HG03097 (cell line): ENCODE data around the gene GPR155.
"Not testable (repeated sequence)": the region's sequence is repeated elsewhere in the genome, so short reads cannot be mapped to it uniquely, and the experiment has no call there.

Experiments used
- ATAC-seq: cut with Tn5 transposase; IDR thresholded peaks from one replicate; pipeline ENCODE4 v1.9.1; 2021; ENCODE audit not compliant: unreplicated experiment, low FRiP score

Gene GPR155

DNA sequence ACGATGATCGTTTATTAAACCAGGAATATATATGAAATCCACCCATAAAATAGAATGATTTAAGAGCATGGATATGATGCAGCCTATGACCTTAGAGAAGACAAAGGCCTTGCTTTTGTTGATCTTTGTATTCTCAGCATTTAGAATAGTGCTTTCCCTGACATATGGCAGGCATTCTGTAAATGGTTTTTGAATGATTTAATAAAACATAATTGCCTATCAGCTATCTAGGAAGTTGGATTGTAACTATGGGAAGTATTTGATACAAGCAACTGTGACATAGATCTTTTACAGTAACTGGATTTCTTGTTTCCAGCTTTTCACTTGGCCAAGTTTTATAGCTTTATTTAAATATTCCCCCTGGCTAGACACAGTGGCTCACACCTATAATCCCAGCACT is 5.1 kb upstream of the GPR155 start:
- no peak for ATAC-seq

DNA sequence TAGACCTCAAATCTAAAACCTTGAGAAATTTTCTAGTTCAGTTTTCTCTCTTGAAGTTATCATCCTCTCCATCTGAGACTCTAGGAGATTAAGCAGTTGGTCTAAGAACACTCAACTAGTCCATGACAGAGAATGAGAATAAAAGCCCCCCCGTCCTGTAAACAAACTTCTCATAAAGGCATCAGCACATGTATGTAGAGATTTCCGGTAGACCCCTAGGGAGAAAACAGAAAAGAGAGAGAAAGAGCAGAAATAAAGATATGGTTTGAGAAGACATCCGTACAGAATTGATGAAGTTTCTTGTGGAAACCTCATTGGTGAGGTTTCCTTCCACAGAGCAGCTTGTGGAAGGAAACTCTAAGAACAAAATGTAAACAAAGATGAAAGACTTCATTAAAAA is 3.2 kb upstream of the GPR155 start:
- ATAC-seq: no peak

DNA sequence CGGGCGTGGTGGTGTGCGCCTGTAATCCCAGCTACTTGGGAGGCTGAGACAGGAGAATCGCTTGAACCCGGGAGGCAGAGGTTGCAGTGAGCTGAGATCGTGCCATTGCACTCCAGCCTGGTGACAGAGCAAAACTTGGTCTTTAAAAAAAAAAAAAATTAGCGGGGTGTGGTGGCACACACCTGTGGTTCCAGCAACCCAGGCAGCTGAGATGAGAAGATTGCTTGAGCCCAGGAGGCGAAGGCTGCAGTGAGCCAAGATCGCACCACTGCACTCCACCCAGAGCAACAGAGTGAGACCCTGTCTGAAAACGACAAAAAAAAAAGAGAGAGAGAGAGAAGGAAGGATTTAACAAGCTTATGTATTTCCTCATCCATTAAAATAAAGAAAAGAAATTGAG is 2.7 kb upstream of the GPR155 start:
- ATAC-seq: not testable (repeated sequence)

DNA sequence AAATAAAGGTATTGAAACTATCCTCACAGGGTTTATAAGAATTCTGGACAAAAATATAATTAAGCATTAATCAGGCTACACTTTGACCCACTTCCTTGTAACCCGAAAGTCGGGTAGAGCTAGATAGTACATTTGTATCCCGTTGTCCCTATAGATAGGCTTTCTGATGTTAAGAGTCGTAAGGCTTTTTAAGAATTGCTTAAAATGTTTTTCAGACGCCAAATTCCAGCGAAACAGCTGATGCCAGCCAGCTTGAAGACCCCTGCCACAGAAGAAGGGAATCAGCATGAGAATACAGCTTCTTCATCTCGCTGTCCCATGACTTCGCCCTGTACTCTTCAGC is 962 bp upstream of the GPR155 start:
- ATAC-seq: no peak

DNA sequence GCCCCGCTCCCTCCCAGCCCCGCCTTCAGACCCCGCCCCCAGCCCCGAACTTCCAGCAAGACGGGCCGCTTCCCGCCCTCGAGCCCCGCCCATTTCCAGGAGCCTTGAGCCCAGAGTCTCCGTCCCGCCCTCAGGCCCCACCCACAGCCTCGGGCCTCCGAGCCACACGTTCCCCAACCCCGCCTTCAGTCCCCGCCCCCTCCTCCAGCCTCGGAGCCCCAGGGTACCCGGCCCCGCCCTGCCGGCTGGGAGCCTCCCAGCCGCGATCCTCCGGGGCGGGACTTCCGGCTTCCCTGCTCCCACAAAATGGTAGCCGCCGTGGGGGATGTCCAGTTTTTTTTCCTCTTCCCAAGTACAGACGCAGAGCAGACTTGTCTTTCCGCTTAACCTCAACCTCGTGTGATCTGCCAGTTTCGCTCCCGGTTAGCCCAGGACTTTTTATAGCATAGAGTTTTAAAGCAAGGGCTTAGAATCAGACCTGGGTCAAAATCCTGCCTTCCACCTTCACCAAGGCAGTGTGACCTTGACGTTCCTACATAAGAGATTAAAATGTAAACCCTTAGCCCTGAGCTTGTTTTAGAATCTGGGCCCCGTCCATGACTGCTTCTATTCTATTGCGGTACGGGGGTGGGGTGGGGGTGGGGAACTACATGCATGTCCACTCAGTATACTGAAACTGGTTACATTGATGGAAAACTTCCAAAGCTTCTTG is 435 bp upstream of the GPR155 start:
- ATAC-seq: peak; percentile 72

DNA sequence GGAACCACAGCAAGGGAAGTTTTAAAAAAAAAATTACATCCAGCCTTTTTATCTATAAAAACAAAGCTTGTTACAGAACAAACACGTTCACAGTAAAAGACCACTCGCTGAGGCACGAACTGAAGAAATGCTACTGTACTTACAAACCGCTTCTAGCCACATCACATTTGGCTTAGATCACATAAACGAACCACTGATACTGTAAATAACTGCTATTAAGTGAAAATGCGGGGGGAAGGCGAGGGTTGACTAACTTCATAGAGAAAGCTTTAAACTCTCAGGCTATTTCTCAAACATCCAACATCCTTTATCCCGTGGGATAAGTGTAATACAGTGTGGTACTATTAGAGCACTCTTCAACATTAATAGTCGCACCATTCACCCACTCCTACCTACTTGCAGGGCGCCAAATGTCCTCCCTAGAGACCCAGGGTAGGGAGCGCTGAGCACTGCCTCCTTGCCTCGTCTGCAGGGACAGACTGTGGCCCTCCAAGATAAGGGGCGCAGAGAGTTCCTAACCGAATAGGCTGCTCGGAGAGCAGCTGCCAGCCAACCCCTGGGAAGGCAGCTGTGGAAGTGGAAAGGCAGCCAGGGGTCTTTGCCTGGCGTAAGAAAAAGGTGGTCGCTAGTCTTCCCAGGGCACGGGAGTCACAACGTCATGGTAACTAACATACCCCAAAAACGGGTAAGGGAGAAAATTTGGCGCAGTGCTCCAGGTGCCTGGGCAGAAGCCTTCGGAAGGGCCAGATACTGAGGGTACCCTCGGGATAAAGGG is 854 bp downstream of the GPR155 start:
- ATAC-seq: no peak

DNA sequence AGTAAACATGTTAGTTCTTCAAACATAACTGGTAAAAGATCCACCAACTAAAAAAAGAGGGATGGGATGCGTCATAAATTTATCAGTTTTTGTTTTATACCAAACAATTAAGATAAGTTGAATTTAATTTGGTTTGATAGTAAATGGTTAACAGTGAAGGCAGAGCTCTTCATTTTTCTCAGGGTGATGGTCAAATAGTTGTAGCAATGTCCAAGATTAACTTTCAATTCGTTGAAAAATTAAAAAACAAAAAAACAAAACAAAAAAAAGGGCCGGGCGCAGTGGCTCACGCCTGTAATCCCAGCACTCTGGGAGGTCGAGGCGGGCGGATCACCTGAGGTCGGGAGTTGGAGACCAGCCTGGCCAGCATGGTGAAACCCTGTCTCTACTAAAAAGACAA is 1.8 kb downstream of the GPR155 start:
- ATAC-seq: not testable (repeated sequence)

DNA sequence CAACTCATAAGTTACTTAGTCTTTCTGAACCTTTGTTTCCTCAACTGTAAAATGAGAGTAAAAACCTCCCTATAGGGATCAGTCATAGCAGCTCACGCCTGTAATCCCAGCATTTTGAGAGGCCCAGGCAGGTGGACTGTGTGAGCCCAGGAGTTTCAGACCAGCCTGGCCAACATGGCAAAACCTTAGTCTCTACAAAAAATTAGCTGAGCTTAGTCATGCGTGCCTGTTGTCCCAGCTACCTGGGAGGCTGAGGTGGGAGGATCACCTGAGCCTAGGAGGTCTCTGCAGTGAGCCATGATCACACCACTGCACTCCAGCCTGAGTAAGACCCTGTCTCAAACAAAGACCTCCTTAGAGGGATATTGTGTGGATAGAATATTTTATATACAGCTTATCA is 2.3 kb downstream of the GPR155 start:
- ATAC-seq: no peak

DNA sequence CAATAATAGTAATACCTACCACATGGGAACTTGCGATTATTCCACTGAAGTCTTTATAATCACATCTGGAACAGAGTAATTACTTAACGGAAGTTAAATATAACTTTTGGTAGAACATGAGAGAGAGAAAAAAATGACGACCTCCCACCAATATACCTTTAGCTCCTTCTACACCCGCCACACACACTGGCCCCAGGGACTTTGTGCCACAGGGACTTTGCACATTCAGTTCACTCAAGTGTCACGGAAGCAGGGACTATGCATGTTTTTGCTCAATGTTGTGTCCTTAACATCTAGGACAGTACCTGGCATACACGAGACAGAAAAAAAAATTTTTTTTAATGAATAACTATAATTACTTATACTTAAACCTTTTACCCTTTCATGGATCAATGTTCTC is 4.0 kb downstream of the GPR155 start:
- ATAC-seq: no peak

DNA sequence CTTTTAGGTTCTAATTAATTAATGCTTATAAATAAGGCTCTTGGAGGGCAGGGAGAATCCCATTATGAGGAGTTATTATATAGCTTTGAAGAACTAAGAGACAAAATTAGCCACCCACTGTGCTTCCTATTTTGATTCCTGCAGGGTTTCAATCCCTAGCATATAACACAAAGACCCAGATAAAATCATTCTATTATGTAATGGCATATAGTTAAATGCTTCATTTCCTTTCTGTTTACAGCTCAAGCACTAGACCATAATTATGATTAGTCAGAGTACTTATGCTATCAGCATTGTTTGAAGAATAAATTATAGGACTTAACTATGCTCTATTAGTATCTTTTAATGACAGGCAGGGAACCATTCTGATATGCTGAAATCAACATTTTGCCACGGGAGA is 9.1 kb downstream of the GPR155 start:
- ATAC-seq: no peak

DNA sequence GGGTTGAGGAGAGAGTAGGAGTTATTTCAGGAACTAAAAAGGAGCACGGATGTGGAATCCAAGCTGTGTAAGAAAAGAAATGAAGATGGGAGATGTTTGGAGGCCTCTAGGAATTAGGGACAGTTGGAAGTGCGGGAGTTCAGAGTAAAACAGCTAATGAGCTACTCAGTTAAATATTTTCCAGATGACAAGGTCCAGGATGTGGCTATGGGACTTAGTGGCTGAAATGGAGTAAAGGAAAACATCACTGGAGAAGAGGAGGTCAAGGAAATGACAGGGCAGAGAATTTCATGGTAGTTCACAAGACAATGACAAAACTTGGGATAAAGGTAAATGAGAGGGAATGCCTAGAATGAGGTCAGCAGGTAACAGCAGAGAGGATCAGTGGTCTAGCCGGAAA is 13.0 kb downstream of the GPR155 start:
- no peak for ATAC-seq

DNA sequence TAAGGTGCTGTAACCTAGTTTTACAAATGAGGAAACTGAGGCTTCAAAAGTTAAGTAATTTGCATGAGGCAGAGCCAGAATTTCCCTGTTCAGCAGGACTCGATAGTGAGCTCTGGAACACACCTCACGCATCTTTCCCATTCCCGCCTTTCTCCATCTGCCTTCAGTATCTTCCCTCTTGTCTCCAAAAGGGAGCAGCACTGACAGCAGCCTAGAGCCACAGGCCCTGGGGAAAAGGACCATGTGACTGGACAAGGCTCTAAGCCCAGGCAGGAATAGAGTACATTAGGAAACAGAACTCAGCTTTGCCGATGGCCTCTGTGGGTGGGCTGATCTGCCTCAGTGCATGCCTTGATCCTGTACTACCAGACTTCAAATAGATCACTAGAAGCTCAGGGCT is 21.5 kb downstream of the GPR155 start:
- no peak for ATAC-seq

DNA sequence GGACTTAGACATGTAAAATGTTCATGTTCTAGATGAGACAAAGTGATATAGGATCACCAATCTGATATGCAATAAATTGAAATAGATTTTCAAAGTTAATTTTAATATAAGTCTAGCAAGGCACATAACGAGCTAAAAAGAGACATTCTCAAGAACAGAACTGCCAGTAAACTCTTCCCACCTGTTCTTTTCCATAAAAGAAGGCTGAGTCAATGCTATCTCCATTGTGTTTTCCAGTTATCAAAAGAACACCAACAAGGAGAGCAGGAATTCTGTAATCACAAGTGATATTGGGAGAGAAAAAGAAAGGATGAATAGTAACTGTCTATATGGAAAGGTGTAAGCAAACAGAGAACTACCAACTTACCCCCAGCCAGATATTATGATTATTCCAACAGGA is 25.6 kb downstream of the GPR155 start:
- ATAC-seq: no peak

DNA sequence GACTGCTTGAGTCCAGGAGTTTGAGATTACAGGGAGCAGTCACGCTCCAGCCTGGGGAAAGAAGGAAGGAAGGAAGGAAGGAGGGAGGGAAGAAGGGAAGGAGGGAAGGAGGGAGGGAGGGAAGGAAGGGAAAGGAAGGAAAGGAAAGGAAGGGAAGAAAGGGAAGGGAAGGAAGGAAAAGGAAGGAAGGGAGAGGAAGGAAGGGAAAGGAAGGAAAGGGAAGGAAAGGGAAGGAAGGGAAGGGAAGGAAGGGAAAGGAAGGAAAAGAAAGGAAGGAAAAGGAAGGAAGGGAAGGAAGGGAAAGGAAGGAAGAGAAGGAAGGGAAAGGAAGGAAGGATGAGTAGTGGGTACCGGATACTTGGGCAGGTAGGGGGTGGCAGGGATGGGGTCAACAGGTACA is 32.3 kb downstream of the GPR155 start:
- ATAC-seq: no peak

DNA sequence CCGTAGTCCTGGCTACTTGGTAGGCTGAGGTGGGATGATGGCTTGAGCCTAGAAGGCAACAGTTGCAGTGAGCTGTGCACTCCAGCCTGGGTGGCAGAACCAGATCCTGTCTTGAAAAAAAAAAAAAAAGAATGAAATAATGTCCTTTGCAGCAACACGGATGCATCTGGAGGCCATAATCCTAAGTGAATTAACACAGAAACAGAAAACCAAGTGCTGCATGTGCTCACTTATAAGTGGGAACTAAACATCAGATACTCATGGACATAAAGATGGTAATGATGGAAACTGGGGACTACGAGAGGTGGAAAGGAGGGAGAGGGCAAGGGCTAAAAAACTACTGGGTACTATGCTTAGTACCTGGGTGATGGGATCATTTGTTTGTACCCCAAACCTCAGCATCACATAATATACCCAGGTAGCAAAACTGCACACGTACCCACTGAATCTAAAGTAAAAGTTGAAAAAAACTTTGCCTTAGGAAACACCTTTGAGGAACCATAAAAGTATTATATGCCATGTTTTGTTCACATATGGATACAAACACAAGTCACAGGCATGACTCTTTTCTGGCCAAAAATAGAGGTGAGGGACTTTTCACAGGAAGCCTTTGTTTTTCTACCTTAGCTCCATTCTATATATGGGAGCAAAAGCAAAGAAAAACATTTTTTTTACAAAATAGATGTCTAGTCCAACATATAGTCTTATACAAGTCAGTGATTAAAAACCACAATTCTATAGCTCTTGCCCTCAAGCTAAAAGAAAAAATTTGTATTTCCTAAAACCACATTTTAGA is 36.6 kb downstream of the GPR155 start:
- ATAC-seq: no peak

DNA sequence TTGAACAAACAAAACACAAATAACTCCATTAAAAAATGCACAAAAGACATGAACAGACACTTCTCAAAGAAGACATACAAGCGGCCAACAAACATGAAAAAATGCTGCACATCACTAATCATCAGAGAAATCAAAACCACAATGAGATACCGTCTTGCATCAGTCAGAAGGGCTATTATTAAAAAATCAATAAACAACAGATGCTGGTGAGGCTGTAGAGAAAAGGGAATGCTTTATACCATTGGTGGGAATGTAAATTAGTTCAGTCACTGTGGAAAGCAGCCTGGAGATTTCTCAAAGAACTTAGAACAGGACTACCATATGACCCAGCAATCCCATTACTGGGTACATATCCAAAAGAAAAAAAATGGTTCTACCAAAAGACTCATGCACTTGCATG is 37.8 kb downstream of the GPR155 start:
- ATAC-seq: no peak

DNA sequence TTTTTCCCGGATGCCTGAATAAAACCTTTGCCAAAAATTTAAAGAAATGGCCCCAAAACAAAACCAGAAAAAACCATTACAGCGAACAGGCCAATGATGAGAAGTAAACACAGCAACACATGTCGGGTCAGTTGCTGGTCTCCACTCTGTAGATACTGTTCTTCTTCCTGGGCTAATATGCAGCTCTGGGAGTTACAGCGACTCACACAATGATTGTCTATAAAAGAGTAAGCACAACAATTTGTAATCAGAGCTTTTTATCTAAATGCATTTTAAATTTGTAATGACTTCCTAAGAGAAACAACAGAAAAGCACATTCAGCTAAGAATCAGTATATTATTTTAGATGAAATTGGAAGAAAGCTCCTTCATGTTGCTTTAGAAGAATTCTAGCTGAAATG is 40.3 kb downstream of the GPR155 start:
- no peak for ATAC-seq

DNA sequence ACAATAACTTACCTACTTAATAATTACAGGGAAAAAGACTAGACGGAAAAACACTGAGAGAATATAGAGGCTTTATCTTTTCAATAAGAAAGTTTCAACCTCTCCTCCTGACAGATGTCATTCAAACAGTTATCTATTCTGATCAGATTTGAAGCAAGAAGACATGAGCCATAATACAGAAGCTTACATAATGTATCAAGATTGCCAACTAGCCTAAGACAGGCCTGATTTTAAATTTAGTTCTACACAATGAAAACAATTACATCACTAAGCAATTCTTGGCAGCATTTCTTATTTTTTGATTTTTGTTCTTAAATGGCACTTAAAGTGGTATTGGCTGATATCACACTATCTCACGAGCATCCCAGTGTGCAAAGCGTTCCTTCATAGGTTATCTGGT is 41.6 kb downstream of the GPR155 start:
- ATAC-seq: no peak

DNA sequence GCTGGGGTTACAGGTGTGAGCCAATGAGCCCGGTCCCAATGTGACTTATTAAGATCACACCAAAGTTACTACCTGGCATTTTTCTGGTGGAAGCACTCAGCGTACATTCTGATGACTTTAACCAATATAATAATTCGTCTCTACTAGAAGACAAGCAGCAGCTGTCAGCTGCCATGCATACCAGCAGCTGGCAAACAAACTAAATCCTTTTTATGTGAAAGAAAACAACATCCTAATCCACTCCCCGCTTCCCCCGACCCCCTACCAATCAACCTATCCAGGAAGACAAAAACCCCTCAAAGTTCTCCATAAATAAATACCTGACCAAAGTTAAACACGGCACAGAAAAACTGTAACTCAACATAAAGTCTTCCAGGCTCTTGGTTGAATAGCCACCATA is 42.1 kb downstream of the GPR155 start:
- ATAC-seq: no peak

DNA sequence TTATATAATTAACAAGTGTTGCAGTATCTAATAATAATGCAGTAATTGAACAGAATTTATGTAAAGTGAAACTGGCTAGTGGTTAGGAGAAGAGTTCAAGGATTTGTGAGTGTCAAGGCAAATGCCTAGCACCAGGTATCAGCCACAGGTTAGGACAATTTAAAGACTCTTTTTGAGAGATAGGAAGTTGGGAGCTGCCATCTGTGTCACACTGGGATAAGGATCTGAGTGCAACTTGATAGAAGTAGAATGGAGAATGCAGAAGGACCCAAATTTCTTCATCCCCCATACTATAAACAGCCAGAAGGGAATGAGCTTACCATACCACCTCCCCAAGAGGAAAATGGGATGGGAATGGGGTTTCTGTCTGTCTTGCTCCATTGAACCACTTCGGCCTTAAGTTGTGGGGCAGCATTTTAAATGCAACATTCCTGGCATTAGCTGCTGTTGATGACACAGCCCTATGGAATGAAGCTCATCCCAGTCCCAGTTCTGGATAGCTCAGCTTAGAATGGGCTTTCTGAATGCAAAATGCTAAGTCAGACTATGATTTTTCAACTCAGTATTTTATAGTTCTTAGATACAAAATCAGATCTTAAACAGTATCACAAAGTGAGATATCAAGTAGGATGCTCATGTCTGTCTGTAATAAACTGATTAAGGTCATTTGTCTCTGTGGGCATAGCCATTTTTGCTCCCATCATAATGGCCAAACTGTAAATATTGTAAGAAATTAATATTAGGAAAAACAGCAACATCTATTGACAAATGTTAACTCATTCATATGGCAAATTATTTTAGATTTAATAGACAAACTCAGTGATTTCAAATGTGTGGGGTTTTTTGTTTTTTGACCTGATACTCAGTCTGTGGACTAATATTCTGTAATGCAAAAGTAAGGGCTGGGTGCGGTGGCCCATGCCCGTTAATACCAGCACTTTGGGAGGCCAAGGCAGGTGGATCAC is 44.0 kb downstream of the GPR155 start:
- ATAC-seq: no peak

DNA sequence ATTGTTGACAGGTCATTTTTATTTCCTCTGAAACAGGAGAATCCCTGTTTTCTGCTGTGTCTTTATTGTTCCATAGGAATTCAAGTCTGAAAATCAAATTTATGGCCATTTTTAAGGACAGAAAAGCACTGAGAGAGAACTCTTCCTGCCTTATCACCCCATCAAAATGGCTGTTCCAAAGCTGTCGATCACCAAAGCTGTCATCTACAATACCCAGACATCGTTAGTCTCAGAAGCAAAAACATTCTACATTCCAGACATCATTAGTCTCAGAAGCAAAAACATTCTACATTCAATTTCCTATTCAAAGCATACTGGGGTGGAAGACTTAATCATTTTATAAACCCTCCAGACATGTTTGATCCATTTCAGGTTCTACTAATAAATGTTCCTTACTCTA is 46.9 kb downstream of the GPR155 start:
- ATAC-seq: no peak
